Measurements from ENCODE around the gene MTARC1.

GRCh38 chr1:220809704-220810103 is 23.0 kb downstream of the MTARC1 start:
- TF ChIP-seq CTCF (conservative IDR thresholded peaks at IDR 0.05; ENCODE audit: low read depth, low read length) (no peak), POLR2A (IDR thresholded peaks at IDR 0.05; ENCODE audit: low read depth, low read length) (no peak), RFX5 (IDR thresholded peaks at IDR 0.05; ENCODE audit: low read depth, low read length) (no peak), SMC3 (IDR thresholded peaks at IDR 0.05; ENCODE audit: low read depth, low read length) (no peak), MXI1 (IDR thresholded peaks at IDR 0.05; ENCODE audit: borderline replicate concordance, low read depth, low read length) (no peak), ELK1 (IDR thresholded peaks at IDR 0.05; ENCODE audit: borderline replicate concordance, low read depth, low read length) (no peak), BHLHE40 (IDR thresholded peaks at IDR 0.05; ENCODE audit: low read depth, low read length) (no peak), CEBPB (IDR thresholded peaks at IDR 0.05; ENCODE audit: low read depth, low read length) (no peak), CHD1 (IDR thresholded peaks at IDR 0.05; ENCODE audit: low read depth, low read length) (no peak)

All from IMR-90 (cell line).